Stimulated activated CD4-positive, alpha-beta T cell treated with anti-CD3 and anti-CD28 coated beads, Interleukin-12 subunit alpha, Interleukin-12 subunit beta, amount 100 ng/mL, for 4 hours (primary cell): ENCODE measurements around the gene ZNF319.

Experiments used
- DNase-seq: peaks from one replicate; pipeline ENCODE4 v3.0.0-alpha.2; 2020

ZNF319 gene

GRCh38 chr16:57951204-57951960, 49.1 kb downstream of the ZNF319 start:
- no peak for DNase-seq

GRCh38 chr16:57950382-57950781, 50.1 kb downstream of the ZNF319 start:
- no peak for DNase-seq

GRCh38 chr16:57949595-57950238, 50.8 kb downstream of the ZNF319 start:
- DNase-seq: no peak

GRCh38 chr16:57949013-57949412, 51.5 kb downstream of the ZNF319 start:
- DNase-seq: no peak

GRCh38 chr16:57948027-57948426, 52.4 kb downstream of the ZNF319 start:
- DNase-seq: no peak

- no peak for DNase-seq
Observed at GRCh38 chr16:57947261-57947660, 53.2 kb downstream of the ZNF319 start.

- DNase-seq: no peak
Observed at GRCh38 chr16:57946181-57946801, 54.2 kb downstream of the ZNF319 start.

- DNase-seq: no peak
Observed at GRCh38 chr16:57945740-57946138, 54.7 kb downstream of the ZNF319 start.

GRCh38 chr16:57944970-57945739, 55.3 kb downstream of the ZNF319 start:
- no peak for DNase-seq
